Left hindlimb (tissue), 1 donor: ENCODE measurements around the gene AQR.
"Not testable (repeated sequence)": the region's sequence is repeated elsewhere in the genome, so short reads cannot be mapped to it uniquely, and the experiment has no call there.

ENCODE experiments used
- DNase-seq: peaks from one replicate; pipeline ENCODE4 v3.0.0-alpha.2; 2018

The AQR gene

DNA sequence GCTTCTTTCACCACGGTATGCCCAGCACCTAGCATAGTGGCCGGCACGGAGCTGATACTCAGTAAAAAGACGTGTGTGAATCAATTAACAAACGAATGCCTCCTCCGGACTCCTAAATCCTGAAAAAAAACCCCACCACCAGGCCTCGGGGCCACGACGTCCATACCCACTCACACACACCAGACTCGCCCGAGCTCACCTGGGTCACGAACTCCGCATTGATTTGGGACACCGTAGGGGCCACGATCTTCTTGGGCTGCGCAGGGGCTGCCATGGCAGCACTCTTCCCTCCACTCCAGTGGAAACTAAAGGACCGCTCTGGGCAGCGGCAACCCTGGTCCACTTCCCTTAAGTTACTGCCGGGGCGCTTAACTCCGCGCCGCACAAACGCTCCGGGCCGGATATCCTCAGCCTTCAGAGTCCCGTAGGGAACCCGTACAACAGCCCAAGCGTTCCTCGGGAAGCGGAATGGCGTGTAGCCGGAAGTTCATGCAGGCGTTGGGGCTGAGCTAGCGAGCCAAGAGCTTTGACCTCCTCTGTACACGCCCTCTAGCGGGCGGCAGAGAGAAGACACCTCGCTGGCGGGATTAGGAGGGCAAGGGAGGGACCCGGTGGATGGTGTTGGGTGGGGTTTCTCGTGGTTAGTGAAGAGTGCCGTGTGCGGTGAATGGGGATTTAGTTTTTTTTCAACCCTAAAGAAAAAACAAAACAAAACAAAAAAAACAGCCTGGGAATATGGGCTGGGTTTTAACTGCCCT lies at the start of gene AQR:
Gene AQR, minus strand, starts transcription at position 403 of the 758 bp plus-strand sequence. Its CDS starts 129 bp downstream, at position 274.
- peak; percentile 96 for DNase-seq

DNA sequence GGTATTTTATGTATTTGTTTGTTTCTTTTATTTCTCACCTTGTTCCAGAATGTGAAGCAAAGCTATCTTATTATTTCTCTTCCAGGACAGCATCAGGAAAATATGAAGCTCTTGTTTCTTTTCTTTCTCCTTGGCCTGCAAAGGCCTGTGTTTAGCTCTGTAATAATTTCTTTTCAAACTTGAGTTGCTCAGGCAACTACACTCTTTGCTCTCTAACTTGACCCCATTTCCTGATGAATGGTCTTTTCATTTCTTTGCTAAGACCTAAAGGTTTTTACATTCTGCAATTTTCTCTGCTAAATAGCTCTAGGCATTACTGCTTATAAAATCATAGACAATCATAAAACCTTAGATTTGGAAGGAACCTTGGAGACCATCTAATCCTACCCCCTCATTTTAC lies 44.7 kb upstream of the AQR start:
- DNase-seq = no peak

DNA sequence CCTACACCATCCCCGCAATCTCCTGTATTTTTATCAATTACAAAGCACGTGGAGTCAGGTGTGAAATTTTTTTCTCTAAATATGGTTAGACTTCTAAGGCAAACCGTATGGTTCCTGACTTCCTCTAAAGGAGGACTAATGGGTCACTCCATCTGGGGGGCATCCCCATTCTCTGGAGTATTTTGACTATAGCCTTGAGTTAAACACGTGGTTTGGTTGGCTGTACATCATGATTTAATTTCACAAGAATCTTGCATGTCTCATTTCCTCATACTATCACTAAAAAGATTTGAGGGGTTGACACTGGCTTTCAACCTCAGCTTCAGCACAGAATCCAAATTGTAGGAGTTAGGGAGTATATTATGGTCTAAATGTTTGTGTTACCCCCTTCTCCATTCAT lies 43.8 kb upstream of the AQR start:
- DNase-seq = no peak

DNA sequence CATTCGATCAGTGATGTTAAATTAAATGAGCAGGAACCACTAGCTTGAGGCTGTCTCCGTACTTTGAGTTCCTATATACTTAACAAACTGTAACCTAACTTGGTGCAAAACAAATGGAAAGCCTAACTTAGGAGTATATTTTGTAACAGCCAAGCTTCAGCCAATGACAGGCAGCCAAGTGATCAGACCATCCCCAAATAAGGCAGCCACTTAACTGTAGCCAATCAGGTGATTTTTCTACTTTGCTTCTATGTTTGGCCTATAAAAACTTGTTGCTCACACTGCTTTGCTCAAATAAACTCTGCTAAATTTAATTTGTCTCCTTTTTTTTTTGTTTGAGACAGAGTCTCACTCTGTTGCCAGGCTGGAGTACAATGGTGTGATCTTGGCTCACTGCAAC lies 37.9 kb upstream of the AQR start:
- DNase-seq = no peak

DNA sequence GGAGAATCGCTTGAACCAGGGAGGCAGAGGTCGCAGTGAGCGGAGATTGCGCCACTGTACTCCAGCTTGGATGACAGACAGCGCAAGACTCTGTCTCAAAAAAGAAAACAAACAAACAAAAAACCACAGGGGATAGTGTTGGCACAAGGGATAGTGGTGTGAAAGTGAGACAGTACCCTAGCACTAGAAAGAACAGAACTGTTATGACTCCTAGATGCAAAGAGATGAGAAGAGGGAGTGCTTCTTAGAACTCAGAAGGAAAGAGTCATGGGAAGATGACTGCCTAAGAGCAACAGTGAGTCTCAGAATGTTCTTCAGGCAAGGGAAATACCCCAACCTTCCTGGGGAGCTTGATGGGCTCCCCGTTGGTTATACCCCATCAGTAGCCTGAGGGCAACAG lies 36.4 kb upstream of the AQR start:
- no peak for DNase-seq

DNA sequence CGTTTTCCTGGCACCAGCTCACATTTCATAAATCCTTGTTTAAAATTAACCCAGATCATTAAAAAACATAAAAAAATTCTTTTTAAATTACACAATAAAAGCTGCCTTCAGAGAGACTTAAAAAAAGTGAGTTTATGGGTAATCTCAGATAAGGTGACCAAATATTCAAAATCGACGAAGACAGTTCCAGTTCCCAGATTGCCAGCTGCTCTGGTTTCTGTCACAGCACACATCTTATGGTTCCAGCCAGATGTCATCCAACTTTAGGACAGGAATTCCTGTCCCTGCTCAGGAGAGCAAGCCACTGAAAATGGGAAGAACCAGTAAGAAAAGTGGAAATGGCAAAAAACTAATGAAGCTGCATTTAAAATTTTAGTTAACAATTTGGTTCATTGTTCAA lies 34.4 kb upstream of the AQR start:
- DNase-seq = no peak

DNA sequence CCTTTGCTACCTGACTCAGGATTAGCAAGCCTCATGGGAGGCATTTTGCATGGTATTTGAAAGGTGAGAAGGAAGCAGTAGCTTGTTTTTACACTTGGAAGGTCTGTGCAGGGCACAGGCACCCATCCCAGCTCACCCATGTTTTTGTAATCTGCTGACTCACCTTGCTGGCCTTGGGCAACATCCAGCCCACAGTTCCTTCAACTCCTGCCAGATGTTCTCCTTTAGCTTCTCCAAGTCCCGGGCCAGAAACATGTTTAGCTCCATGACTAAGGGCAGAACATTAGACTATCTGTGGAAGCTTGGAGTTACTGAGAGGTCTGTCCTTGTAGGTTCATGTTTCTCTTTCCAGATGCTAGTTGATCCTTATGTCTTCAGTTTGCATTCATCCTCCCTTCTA lies 31.0 kb upstream of the AQR start:
- DNase-seq = no peak

DNA sequence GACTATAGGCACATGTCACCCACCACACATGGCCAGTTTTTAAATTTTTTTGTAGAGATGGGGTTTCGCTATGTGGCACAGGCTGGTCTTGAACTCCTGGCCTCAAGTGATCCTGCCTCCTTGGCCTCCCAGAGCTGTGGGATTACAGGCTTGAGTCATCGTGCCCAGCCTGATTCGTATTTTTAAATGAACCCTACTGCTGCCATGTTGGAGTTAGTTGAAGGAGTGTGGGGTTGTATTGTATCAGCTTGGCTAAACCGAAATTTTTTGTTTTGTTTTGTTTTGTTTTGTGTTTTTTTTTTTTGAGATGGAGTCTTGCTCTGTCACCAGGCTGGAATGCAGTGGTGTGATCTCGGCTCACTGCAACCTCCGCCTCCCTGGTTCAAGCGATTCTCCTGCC lies 30.4 kb upstream of the AQR start:
- DNase-seq = no peak

DNA sequence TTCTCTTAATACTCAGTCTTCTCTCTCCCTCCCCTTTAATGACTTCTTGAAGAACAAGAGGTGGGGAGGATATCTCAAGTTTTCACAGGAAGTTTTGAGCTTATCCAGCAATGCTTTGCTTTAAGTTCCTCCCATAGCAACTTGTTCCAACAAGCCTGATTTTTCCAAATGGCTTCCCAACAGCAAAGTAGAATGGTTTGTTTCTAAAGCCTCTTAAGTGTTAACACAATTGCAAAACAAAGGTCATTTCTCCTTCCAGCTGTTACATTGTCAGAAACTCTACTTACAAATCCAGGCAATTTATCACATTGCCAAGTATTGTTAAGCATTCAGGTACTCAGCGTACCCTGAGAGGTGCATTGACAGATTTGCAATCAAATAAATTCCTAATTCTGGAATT lies 25.4 kb upstream of the AQR start:
- no peak for DNase-seq

DNA sequence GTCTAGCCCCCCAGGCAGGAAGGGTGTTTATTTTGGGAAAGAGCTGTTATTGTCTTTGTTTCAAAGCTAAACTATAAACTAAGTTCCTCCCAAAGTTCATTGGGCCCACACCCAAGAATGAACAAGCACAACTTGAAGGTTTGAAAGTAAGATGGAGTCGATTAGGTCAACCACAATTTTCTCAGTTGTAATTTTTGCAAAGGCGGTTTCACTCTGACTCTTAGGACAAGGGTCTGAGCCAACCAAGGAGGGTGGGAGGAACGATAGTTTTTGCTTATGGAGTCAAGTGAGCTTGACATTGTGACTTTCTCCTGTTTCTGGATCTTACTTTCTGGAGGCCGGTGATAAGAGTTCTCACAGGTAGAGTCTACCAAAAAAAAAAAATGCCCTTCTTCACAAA lies 24.3 kb upstream of the AQR start:
- no peak for DNase-seq

DNA sequence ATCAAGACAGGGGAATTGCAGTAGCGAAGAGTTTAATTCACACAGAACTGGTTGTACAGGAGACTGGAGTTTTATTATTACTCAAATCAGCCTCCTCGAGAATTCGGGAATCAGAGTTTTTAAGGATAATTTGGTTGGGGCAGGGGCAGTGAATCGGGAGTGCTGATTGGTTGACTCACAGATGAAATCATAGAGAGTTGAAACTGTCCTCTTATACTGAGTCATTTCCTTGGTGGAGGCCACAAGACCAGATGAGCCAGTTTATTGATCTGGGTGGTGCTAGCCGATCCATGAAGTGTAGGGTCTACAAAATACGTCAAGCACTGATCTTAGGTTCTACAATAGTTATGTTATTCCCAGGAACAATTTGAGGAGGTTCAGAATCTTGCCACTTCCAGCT lies 23.9 kb upstream of the AQR start:
- DNase-seq = no peak

DNA sequence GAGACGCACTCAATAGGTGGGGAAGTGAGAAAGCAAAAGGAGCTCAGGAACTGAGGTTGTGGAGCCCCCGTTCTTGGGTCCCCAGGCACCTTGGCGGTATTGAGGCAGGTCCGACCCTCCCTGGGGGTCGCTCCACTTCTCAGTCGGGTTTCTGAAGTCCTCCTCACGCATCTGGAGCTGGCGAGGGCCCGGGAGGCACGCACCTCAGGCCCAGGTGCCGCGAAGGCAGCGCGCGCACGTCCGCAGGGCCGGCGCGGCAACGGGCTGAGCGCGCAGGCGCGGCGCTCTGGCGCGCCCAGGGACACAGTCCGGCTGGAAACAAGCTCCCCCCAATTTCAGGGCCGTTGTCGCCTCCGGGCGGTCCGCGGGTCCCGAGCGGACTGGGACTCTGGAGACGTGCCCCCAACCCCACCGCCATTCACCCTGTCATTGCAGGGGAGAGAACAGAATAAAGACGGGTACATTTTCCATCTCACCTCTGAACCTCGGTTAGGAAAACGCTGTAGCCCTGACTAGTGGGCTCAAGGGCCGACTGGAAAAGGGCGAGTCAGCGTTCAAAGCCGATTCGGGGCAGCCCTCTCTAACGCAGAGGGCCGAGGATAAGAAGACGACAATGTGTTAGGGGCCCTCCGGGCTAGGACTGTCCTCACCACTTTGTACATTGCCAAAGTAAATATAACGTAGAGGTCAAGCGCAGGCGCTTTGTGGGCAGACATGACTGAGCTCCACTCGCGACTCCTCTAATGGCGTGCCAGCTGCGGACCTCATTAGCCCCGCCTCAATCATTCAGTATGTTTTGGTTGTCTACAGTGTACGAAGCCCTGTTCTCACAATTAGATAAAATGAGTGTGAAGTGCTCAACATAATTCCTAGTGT lies 18.7 kb upstream of the AQR start, which contains the start of gene ZNF770:
Gene ZNF770, minus strand, starts transcription at position 261 of the 876 bp plus-strand sequence. CDS start 4,853 bp downstream, outside the sequence.
- peak; percentile 85 for DNase-seq

DNA sequence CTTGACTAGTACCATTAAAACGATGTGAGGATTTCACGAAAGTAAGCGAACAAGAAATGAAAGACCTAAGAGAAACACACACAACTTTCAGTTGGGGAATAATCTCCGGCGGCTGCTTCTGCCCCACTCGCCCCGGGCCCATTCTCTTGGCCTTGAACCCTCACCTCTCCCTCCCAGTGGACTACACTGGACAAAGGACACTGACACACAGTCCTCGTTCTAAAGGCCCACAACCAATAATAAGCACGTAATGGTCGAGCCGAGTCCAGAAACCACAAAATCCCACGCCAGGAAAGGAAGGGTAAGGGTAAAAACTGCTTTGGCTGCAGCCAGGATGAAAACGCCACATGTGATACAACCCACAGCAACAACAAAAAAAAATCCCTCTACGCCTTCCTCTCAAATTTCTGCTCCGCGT lies 18.1 kb upstream of the AQR start:
- no peak for DNase-seq

DNA sequence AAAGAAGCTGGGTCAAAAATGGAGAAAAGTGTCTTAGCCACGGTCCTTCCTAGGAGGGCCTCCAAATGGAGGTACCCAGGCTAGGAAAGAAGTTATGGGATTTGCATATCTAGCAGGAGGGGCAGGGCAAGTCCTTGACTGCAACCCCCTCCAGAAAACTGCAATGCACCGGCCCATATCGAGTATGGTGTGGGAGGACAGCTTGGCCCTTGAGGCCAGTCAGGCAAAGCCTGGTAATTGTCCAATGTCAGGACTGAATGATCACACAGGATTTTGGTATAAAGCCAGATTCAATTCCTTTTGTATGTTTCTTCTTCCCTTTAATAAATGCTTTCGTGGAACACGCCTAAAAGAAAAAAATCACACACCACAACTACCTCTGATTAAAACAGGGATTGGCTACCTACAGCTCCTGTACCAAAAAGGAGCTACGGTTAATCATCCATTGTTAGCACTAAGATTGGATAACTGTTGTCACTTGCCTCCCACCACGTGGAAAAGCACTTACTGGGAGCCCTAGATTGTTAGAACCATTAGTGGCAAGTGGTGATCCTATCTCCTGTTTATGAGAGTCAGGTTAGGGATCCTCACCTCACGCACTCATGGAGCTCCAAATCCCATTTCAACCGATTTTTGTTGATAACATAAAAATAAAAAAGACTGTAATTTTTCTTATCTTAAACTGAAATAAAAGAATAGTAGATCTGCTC lies 17.4 kb upstream of the AQR start:
- no peak for DNase-seq

DNA sequence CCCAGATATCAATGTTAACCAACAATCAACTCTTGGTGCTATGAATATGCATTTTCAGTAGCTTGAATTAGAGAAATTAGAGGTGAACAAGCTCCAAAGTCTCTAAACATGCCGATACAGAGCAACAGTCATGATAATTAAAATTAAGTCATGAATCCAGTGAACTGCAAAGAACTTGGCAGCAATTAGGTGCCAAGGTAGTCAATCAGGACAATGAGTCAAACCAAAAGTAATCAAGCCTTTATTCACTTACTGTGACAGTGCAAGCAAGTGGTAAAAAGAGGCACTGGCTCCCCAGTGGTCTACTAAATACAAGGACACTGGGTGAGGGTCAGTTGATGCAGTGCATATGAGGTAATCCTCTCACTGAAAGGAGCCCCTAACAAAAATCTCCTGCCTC lies 16.8 kb upstream of the AQR start:
- no peak for DNase-seq

DNA sequence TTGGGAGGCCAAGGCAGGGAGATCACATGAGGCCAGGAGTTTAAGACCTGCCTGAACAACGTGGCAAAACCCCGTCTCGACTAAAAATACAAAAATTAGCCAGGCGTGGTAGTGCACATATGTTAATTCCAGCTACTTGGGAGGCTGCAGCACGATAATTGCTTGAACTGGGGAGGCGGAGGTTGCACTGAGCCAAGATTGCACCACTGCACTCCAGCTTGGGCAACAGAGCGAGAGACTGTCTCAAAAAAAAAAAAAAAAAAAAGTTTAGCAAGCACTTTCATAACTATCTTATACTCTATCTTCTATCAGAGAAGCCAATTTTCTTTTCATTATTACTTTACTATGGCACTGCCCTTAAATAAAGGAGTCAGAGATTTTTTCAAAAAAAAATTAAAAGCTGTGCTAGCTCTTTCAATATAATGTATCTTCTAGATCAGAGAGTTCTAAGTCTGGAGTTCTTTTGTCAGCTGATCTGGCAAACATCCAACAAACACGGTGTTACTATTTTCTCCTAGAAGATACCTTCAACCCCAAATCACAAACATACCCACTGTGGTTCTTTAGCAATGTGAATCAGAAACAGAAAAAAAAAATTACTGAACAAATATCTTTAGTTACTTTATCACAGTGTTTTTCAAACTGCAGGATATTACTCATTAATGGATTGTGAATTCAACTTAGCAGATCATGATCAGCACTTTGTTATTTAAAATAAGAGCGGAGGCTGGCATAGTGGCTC lies 15.5 kb upstream of the AQR start:
- DNase-seq = no peak

DNA sequence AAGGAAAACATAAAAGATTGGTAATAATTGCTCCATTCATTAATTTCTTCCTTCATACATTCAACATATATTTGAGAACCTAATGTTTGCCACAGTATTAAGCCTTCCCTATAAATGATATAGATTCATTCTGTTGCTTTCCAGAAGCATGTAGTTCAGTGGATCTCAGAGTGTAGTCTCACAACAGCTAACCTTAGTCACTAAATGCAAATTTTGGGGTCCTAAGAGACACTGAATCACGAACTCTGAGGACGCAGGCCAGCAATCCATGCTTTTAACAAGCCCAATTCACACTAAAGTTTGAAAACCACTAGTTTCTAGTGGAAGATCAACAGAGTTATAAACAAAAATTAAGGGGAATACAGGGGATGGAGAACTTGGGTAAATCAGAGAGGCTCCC lies 7.2 kb upstream of the AQR start:
- no peak for DNase-seq

DNA sequence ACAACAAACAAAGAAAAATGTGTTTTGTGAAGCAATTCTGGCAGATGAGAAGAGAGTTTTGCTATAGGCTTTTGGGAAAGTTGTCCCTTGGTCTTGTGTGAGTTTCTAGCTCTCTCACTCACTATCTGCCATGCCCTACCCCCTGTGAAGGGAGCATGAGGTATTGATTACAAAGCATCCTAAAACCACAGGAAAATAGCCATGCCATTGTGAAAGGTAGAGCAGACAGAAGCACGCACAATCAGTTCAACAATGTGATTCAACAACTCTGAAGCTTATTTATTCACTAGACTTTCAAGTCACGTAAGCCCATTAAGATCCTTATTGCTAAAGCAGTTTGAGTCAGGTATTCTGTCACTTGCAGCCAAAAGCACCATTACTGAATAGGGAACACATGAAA lies 6.5 kb upstream of the AQR start:
- DNase-seq = no peak

DNA sequence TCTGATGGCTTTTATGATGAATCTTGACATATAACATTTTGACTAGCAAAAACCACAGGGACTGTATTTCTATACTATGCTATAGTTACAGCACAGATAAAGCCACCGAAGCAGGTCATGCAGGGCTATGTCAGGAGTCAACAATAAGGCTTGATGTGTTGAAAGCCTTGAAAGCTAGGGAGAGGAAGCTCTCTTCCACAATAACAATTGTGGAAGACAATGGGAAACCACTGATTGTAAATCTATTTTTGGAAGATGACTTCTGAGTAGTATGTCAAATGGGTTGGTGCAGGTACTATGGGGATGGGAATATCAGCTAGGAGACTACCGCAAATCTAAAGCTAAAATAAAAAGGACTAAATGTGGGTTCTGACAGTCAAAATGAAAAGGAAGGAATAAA lies 4.0 kb upstream of the AQR start:
- DNase-seq = no peak

DNA sequence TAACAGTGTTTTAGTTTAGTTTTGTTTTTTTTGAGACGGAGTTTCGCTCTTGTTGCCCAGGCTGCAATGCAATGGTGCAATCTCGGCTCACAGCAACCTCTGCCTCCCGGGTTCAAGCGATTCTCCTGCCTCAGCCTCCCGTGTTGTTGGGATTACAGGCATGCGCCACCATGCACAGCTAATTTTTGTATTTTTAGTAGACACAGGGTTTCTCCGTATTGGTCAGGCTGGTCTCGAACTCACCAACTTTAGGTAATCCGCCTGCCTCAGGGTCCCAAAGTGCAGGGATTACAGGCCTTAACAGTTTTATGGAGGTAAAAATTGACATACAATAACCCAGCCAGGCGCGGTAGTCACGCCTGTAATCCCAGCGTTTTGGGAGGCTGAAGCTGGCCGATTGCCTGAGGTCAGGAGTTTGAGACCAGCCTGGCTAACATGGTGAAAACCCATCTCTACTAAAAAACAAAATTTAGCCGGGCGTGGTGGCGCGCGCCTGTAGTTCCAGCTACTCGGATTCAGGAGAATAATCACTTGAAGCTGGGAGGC lies 629 bp upstream of the AQR start:
- DNase-seq = not testable (repeated sequence)

DNA sequence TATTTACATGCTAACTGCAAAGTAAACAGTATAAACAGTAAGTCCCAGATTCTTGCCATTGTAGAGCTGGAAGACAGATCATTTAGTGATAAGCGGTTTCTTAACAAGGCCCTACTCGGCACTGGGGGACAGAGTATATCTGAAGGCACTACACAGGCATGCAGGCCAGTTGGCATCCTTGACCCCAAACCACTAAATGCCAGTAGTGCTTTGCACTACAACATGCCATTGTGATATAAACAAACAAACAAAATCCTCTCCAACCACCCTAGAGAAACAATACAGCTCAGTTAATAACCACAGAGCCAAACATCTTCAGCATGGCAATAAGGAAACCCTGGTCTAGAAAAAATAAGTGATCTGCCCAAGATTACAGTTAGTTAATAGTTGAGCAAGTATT lies 5.3 kb downstream of the AQR start:
- no peak for DNase-seq

DNA sequence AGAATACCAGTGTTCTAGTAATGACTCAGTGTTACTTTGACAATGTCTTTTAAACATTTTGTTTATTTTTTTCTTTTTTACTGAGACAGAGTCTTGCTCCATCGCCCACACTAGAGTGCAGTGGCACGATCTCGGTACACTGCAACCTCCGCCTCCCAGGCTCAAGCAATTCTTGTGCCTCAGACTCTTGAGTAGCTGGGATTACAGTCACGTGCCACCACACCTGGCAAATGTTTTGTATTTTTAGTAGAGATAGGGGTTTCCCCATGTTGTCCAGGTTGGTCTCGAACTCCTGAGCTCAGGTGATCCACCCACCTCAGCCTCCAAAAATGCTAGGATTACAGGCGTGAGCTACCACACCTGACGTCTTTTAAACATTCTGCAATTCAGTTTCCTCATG lies 15.7 kb downstream of the AQR start:
- no peak for DNase-seq

DNA sequence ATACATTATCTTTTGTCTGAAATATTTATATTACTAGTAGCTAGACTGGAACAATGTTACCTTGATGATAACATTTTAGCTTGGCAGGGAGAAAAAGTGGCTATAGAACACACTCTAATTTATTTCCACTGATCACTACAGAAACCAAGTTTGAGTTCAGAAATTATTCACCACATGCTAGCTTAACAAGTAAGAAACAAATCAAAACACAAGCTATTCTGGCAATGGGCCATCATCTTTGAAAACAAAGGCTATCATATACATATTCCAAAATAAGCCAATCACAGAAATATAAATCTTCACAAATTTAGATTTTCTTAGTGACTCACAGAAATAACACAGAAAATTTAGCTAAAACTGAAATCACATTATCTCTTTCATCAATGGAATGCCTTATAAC lies 17.1 kb downstream of the AQR start:
- DNase-seq = no peak
